OCI-LY1 (cell line): ENCODE measurements around the gene NRP1.

ENCODE experiments used
- CTCF ChIP-seq: fragments of 200-600 bp; sonication (generic), shearing (Covaris generic); IDR thresholded peaks from 2 replicates; pipeline ENCODE4 v1.5.1; 2017; ENCODE audit warnings: mild to moderate bottlenecking, antibody characterized with exemption, low read length, moderate library complexity, mixed read lengths
- EZH2 ChIP-seq: fragments of 200-600 bp; sonication (generic), shearing (Covaris generic); IDR thresholded peaks from 2 replicates; pipeline ENCODE4 v1.8.0; 2017; ENCODE audit warnings: borderline replicate concordance, mixed run types, mild to moderate bottlenecking, antibody characterized with exemption, low read length, moderate library complexity, mixed read lengths

GRCh38 chr10:33137356-33138005, 197.0 kb downstream of the NRP1 start:
- TF ChIP-seq CTCF (no peak), EZH2 (no peak)
